WTC11 (cell line): ENCODE results near the gene FDPS. TPM values are rescaled to one million over a fixed set of nuclear protein-coding genes. Genes with fewer than 3 reads are reported as not detected.

Experiments
- ATAC-seq: fragments of 200-7000 bp; cut with Tn5 transposase; 2 replicates; pipeline ENCODE4 v1.10.0; 2021; ENCODE audit warnings: mild to moderate bottlenecking, moderate library complexity
- CTCF ChIA-PET: fragments of 300-600 bp; sonication (Branson Sonifier 250); formaldehyde crosslinking; loops from one replicate; lab custom pipeline; 2021; ENCODE audit warnings: antibody characterized with exemption; lab: Charles Lee
- POLR2A ChIA-PET: fragments of 350-600 bp; sonication (Branson Sonifier 250); formaldehyde crosslinking; loops from one replicate; lab custom pipeline; 2021; ENCODE audit warnings: antibody characterized with exemption; lab: Charles Lee
- DNase-seq: peaks from one replicate; pipeline ENCODE4 v3.0.0; 2021; ENCODE audit warnings: low spot score
- H3K27ac Mint-ChIP-seq: 2 replicates; pipeline ENCODE4 v1.8.0; 2021; ENCODE audit warnings: mixed read lengths
- H3K27me3 Mint-ChIP-seq: 2 replicates; pipeline ENCODE4 v1.8.0; 2021; ENCODE audit warnings: low read depth, mild to moderate bottlenecking, moderate library complexity, mixed read lengths
- H3K36me3 Mint-ChIP-seq: 2 replicates; pipeline ENCODE4 v1.8.0; 2021; ENCODE audit warnings: mixed read lengths
- H3K4me1 Mint-ChIP-seq: 2 replicates; pipeline ENCODE4 v1.8.0; 2022; ENCODE audit warnings: mixed read lengths
- H3K4me3 Mint-ChIP-seq: 2 replicates; pipeline ENCODE4 v1.8.0; 2021; ENCODE audit warnings: mild to moderate bottlenecking, moderate library complexity, mixed read lengths
- H3K9me3 Mint-ChIP-seq: 2 replicates; pipeline ENCODE4 v1.8.0; 2021; ENCODE audit warnings: mixed read lengths
- ATF1 ChIP-seq: sonication (generic); formaldehyde crosslinking; IDR thresholded peaks from 2 replicates; pipeline ENCODE4 v1.8.1; 2023; ENCODE audit warnings: mild to moderate bottlenecking, moderate library complexity, missing genetic modification reagents
- CREB1 ChIP-seq: sonication (generic); formaldehyde crosslinking; IDR thresholded peaks from 2 replicates; pipeline ENCODE4 v1.8.0; 2023; ENCODE audit warnings: mild to moderate bottlenecking, missing genetic modification reagents
- EMX1 ChIP-seq: fragments of 250-450 bp; sonication (Bioruptor Pico); IDR thresholded peaks from 2 replicates; pipeline ENCODE4 v1.8.0; 2021; ENCODE audit warnings: mild to moderate bottlenecking
- ETV6 ChIP-seq: sonication (generic); formaldehyde crosslinking; IDR thresholded peaks from 2 replicates; pipeline ENCODE4 v1.8.1; 2022; ENCODE audit warnings: mild to moderate bottlenecking, missing genetic modification reagents
- GABPB1 ChIP-seq: sonication (generic); formaldehyde crosslinking; IDR thresholded peaks from 2 replicates; pipeline ENCODE4 v1.8.1; 2023; ENCODE audit warnings: mild to moderate bottlenecking, missing genetic modification reagents
- IRF2 ChIP-seq: sonication (generic); formaldehyde crosslinking; IDR thresholded peaks from 2 replicates; pipeline ENCODE4 v1.8.0; 2022; ENCODE audit warnings: low read depth, missing genetic modification reagents, borderline replicate concordance
- NFATC4 ChIP-seq: fragments of 250-450 bp; sonication (Bioruptor Pico); IDR thresholded peaks from 2 replicates; pipeline ENCODE4 v1.9.0; 2021; ENCODE audit warnings: mild to moderate bottlenecking
- OVOL2 ChIP-seq: fragments of 250-450 bp; sonication (Bioruptor Pico); IDR thresholded peaks from 2 replicates; pipeline ENCODE4 v1.9.0; 2021; ENCODE audit warnings: mild to moderate bottlenecking, borderline replicate concordance
- RELA ChIP-seq: sonication (generic); formaldehyde crosslinking; IDR thresholded peaks from 2 replicates; pipeline ENCODE4 v1.8.1; 2022; ENCODE audit warnings: missing genetic modification reagents, mild to moderate bottlenecking, borderline replicate concordance
- SMAD4 ChIP-seq: sonication (generic); formaldehyde crosslinking; IDR thresholded peaks from 2 replicates; pipeline ENCODE4 v1.8.0; 2022; ENCODE audit warnings: mild to moderate bottlenecking, missing genetic modification reagents
- ZNF317 ChIP-seq: sonication (generic); formaldehyde crosslinking; IDR thresholded peaks from 2 replicates; pipeline ENCODE4 v1.8.1; 2023; ENCODE audit warnings: low read depth, mild to moderate bottlenecking, moderate library complexity, missing genetic modification reagents, borderline replicate concordance
- ZNF416 ChIP-seq: fragments of 250-450 bp; sonication (Bioruptor Pico); IDR thresholded peaks from 2 replicates; pipeline ENCODE4 v1.9.0; 2021; ENCODE audit warnings: mild to moderate bottlenecking, inconsistent platforms
- ZNF423 ChIP-seq: fragments of 250-450 bp; sonication (Bioruptor Pico); IDR thresholded peaks from 2 replicates; pipeline ENCODE4 v2.1.2; 2022; ENCODE audit warnings: mild to moderate bottlenecking, moderate library complexity
- total RNA-seq: library from RNA; stranded (reverse); gene quantifications from 3 replicates; pipeline ENCODE4 v1.2.3, GENCODE V29; 2021
- TF ChIP-seq, protein P1 (sequence below): sonication (generic); formaldehyde crosslinking; IDR thresholded peaks from 2 replicates; pipeline ENCODE4 v1.8.1; 2022; ENCODE audit warnings: low read depth, mild to moderate bottlenecking, moderate library complexity, missing genetic modification reagents, borderline replicate concordance
- TF ChIP-seq, protein P2 (sequence below): fragments of 250-450 bp; sonication (Bioruptor Pico); IDR thresholded peaks from 2 replicates; pipeline ENCODE4 v1.9.0; 2021; ENCODE audit warnings: moderate library complexity, mild to moderate bottlenecking, inconsistent platforms, borderline replicate concordance

FDPS gene
- total RNA-seq, 1 experiment from 2014 or later: 354 TPM

GRCh38 chr1:155305881-155306391, 2.7 kb upstream of the FDPS start:
- DNase-seq (no peak), ATAC-seq (no peak)
- CTCF ChIA-PET: interaction anchor here (1.2 to 3.9 kb wide), 7 partner anchors 15 to 55 kb away, joined by 3 to 49 read pairs (median 5); partner anchors contain the start of genes CLK2, HCN3 and RUSC1
- TF ChIP-seq NFATC4 (CRISPR knock-in tag) (no peak), ATF1 (CRISPR knock-in tag) (no peak), IRF2 (CRISPR knock-in tag) (no peak)
- Mint-ChIP-seq H3K4me1 (peaks cover 22% of the 10 kb centered on the region), H3K4me3 (no peak overlapping the region), H3K36me3 (peaks cover 11% of the 10 kb centered on the region), H3K9me3 (no peaks in the 10 kb centered on the region), H3K27ac (peak overlapping the region; percentile 76; the same call in 1 of the 2 replicates), H3K27me3 (no peaks in the 10 kb centered on the region)
- POLR2A ChIA-PET: no interaction called here

GRCh38 chr1:155307247-155307740, 1.4 kb upstream of the FDPS start:
- H3K36me3 Mint-ChIP-seq: peaks cover 23% of the 10 kb centered on the region
- CTCF ChIA-PET: interaction anchor here (0.7 to 3.9 kb wide), 12 partner anchors 11 to 135 kb away, joined by 3 to 49 read pairs (median 6); partner anchors contain the start of genes CLK2, HCN3, KRTCAP2 and RUSC1
- H3K9me3 Mint-ChIP-seq: no peaks in the 10 kb centered on the region
- peak overlapping the region; percentile 99 for H3K27ac Mint-ChIP-seq
- POLR2A ChIA-PET: interaction anchor here (0.9 to 1.0 kb wide), 2 partner anchors 34 to 111 kb away, joined by 3 read pairs; partner anchors contain the start of gene CLK2
- no peaks in the 10 kb centered on the region for H3K27me3 Mint-ChIP-seq
- H3K4me3 Mint-ChIP-seq: peak overlapping the region; percentile 97
- no peak for TF ChIP-seq CREB1 (CRISPR knock-in tag)
- TF ChIP-seq, protein P1, sequence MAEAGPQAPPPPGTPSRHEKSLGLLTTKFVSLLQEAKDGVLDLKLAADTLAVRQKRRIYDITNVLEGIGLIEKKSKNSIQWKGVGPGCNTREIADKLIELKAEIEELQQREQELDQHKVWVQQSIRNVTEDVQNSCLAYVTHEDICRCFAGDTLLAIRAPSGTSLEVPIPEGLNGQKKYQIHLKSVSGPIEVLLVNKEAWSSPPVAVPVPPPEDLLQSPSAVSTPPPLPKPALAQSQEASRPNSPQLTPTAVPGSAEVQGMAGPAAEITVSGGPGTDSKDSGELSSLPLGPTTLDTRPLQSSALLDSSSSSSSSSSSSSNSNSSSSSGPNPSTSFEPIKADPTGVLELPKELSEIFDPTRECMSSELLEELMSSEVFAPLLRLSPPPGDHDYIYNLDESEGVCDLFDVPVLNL (CRISPR knock-in tag): no peak
- 0 out of 2 replicates have a peak, but pooled peaks have one; percentile 18 for TF ChIP-seq GABPB1 (CRISPR knock-in tag)
- TF ChIP-seq SMAD4: no peak
- H3K4me1 Mint-ChIP-seq: peaks cover 22% of the 10 kb centered on the region
- DNase-seq: no peak
- no peak for ATAC-seq

- H3K4me3 Mint-ChIP-seq: peak overlapping the region; percentile 97
- ChIA-PET POLR2A (no interaction called here), CTCF (no interaction called here)
Measured at GRCh38 chr1:155309423-155310021, 856 bp downstream of the FDPS start.

DNA sequence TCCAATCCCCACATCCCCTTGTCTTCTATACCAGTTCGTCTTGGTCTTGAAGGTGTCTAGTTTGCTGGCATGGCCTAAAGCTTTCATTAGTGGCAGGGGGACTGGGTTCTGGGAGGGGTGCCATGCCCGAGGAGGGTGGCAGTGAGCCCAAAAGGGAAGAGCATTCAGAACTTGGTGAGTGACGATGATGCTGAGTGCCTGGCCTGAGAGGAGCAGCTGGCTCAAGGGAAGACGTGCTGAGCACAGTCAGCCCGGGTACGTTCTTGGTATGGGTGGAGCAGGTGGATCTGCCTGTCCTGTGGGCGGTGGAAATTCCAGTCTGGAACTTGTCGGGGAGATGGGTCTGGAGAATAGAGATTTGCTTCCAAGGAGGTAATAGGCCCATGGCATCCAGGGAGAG, 4.6 kb downstream of the FDPS start:
- POLR2A ChIA-PET: no interaction called here
- no peak overlapping the region for H3K4me3 Mint-ChIP-seq
- TF ChIP-seq EMX1 (CRISPR knock-in tag) (no peak), RELA (CRISPR knock-in tag) (no peak), OVOL2 (CRISPR knock-in tag) (no peak)

More at GRCh38 chr1:155309423-155310021, 856 bp downstream of the FDPS start:
- ATAC-seq (no peak), DNase-seq (no peak)
- Mint-ChIP-seq H3K27me3 (no peaks in the 10 kb centered on the region), H3K4me1 (peaks cover 22% of the 10 kb centered on the region), H3K36me3 (peaks cover 37% of the 10 kb centered on the region), H3K27ac (peak overlapping the region; percentile 99), H3K9me3 (no peaks in the 10 kb centered on the region)
- TF ChIP-seq, protein P2, sequence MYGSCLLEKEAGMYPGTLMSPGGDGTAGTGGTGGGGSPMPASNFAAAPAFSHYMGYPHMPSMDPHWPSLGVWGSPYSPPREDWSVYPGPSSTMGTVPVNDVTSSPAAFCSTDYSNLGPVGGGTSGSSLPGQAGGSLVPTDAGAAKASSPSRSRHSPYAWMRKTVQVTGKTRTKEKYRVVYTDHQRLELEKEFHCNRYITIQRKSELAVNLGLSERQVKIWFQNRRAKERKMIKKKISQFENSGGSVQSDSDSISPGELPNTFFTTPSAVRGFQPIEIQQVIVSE: no peak
- TF ChIP-seq ZNF317 (CRISPR knock-in tag) (no peak), ZNF423 (0 out of 2 replicates have a peak, but pooled peaks have one; percentile 7), ETV6 (CRISPR knock-in tag) (0 out of 2 replicates have a peak, but pooled peaks have one; percentile 20), ZNF416 (CRISPR knock-in tag) (no peak)

More for the DNA sequence above, 4.6 kb downstream of the FDPS start:
- no peak overlapping the region for H3K27ac Mint-ChIP-seq
- H3K36me3 Mint-ChIP-seq: peaks cover 47% of the 10 kb centered on the region
- no peaks in the 10 kb centered on the region for H3K27me3 Mint-ChIP-seq
- no peaks in the 10 kb centered on the region for H3K9me3 Mint-ChIP-seq
- ATAC-seq (no peak), DNase-seq (no peak)
- peaks cover 17% of the 10 kb centered on the region for H3K4me1 Mint-ChIP-seq
- CTCF ChIA-PET: interaction anchor here (1.1 to 1.9 kb wide), 2 partner anchors 46 to 63 kb away, joined by 3 to 9 read pairs; no protein-coding TSS in a partner anchor
